ENCODE results near the gene CCNQ.

The CCNQ gene

DNA sequence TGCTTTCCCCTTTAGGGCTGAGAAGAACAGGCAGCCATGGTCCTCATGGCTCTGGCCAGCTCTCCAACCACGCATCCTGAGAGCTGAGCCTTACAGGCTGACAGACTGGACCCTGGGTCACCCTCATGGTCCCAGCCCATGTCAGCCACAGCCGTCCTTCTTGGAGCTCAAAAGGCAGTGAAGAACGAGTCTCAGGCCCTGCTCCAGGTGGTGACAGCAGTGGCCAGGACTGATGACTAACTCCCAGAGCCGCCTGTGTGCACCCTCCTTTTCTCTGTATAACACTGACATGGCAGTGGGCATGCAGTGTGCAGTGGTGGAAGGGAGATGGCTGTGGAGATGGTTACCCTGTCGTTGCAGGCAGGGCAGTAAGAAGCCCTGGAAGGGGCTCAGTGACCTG, 37.8 kb upstream of the CCNQ start:
- DNase-seq = no peak

DNA sequence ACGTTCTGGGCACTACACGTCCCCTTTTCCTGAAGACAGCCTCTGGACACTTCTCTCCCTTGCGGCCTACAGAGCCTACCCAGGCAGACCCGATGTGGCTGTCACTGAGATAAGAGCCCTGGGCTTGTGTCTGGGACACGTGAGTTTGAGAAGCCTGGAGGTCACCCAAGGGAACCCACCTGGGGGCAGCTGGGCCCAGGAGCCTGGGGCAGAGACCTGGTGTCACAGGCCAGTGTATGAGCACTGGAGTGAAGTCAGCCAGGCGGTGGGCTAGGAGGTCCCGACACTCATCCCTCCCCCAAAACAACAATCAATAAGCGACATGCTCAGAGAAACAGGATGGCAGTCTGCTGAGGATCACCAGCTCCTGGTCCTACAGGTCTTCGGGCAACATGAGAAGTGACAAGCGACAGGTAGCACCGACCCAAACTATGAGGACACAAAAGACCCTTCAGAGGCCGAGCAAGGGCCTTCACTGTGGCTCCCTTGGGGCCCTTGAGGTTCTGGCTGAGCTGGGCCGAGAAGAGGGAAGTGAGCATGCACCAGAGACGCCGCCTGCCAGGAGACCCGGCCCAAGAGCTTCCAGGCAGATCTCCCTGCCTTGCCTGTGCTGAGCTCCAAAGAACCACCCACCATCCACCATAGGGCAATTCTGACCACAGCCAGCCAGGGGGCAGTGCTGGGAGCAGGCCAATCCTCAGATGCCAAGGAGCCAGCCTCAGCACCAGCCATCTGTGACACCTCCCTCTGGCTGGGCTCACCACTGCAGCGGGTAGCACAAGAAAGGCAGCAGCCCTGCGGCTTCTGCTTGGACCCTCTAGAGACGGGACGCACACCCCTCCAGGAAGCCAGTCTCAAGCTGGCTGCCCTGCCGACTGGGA, 37.1 kb upstream of the CCNQ start:
- DNase-seq = no peak

DNA sequence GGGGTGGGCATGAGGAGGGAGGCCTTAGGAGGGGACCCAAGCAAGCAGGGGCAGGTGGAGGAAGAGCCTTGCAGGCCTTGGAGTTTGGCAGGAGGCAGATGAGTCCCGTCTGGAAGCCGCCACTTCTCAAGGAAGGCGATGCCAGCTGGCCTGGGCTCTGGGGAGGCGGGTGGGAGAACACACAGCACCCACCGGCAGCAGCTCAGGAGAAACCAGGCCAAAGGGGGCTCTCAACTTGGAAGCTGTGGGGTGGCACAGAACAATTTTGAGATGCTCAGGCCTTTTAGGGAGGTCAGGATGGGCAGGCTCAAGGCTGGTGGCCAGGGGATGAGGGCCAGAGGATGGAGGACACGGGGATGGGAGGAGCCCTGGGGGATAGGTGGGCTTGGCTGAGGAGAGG, 36.4 kb upstream of the CCNQ start:
- no peak for DNase-seq

DNA sequence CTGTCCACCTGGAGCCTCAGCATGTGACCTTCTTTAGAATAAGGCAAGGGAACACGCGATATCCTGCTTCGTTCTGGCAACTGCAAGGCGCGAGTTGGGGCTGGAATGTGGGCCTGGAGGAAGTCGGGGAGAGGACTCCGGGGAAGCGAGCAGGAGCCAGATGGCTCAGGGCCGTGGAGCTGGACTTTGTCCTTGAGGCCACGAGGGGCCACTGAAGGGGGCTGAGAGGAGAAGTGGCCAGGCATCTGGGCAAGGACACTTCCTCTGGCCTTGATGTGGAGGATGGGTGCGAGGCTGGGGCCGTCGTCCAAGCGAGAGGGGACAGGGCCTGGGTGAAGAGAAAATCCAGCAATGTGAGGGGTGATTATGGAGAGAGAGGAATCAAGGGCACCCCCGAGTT, 35.9 kb upstream of the CCNQ start:
- no peak for DNase-seq

DNA sequence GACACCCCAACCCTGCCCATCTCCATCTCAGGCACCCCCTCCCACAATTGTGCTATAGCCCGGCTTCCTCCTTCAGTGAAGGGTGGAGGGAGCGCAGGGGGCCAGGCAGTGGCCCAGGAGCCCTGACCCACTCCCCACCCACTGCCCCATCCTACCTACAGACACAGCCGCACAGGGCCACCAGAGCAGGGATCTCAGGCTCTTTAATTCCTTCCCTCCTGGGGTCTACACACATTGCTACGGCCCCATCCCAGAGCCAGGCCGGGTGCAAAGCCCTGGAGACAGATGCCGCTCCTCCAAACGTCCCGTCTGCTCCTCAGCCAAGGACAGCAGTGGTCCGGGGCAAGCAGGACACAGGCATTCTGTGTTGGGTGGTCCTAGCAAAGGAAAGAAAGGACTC, 35.3 kb upstream of the CCNQ start:
- no peak for DNase-seq

DNA sequence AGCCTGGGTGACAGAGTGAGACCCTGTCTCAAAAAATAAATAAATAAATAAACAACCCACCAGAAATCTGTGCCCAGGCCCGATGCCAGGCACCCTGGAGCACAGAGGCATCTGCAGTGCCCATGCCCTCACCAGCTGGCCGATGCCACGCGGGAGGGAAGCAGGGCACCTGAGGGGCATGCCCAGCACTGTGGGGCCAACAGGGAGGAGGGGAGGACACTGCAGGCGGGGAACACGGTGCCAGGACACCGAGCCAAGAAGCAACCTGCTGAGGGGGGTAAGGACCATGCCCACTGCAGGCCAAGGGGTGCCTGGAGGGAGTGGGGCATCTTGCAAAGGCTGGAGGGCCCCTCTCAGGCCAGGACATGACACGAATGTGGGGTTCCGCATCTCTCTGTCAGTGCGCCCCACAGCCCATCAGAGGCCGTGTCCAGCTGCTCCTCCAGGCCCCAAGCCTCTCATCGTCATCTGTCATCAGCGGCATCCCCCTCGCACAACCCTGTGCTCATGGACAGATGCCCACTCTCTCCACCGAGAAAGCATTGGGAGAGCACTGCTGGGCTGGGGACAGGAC, 34.8 kb upstream of the CCNQ start:
- no peak for DNase-seq

DNA sequence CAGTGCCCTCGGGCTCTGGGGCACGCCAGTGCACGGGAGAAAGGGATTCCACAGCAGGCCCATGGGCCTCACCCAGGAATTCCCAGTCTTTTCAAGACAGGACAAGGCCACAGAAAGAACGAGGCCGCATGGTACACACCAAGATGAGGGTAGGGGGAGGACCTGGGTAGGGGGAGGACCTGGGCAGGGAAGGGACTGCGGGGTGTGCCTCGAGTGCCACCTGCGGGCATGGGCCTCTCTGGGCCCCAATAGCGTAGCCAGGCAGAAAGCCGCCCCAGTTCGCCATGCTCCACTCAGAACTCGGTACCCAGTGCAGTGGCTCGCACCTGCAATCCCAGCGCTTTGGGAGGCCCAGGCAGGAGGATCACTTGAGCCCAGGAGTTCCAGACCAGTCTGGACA, 34.1 kb upstream of the CCNQ start:
- no peak for DNase-seq

DNA sequence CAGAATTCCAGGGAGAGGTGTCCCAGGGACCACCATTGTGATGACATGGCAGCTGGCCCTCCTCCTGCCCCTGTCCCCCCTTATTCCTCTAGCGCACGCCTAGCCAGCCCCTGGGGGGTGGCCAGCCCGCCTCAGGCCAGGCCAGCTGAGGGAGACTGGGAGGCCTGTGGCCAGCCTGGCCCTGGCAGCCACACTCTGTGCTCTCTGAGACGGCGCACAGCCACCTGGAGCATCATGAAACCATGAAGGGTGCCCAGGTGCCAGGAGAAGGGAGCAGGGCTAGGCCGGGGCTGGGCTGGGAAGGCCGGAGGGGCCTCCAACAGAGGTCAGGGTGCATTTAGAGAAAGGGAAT, 33.6 kb upstream of the CCNQ start:
- no peak for DNase-seq

DNA sequence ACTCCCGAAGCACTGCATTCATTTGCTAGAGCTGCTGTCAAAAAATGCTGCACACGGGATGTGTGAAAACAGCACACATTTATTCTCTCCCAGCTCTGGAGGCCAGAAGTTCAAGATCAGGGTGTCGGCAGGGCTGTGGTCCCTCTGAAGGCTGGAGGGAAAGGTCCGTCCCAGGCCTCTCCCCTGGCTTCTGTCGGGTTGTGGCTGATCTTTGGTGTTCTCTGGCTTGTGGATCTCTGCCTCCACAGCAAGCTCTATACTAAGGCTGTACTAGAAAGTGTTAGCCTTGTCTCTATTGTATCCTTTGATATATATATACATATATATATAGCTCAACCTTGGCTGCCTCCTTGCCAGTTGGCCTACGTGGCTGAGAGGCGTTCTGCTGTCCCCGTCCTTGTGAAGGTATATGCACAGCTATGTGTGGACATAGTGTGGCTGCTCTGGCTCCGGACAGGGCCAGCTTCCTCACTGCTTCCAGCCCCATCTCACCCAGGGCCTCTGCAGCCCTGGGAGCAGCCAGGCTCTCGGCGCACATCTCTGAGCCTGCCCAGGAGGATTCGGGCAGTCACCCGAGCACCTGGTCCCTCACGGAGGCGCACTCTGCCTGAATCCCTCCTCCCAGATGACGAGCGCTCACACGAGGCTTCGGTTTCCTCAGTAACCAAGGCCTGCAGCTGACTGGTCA, 33.1 kb upstream of the CCNQ start:
- no peak for DNase-seq

DNA sequence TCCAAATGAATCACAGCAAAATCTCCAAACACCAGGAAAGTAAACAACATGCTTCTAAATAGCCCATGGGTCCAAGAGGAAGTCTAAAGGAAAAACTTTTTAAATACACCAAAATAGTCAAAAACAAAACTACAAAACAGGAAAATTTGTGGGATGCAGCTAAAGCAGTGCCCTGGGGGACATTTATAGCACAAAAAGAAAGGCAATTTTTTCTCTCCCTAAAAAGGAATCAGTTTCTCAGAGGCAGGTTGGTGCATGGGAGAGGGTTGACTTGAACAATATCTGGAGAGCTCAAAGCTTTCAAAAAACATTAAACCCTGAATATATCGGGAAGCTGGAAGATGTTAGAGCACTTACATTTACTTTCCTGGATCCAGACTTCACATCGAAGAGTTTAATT, 32.4 kb upstream of the CCNQ start:
- DNase-seq = no peak

DNA sequence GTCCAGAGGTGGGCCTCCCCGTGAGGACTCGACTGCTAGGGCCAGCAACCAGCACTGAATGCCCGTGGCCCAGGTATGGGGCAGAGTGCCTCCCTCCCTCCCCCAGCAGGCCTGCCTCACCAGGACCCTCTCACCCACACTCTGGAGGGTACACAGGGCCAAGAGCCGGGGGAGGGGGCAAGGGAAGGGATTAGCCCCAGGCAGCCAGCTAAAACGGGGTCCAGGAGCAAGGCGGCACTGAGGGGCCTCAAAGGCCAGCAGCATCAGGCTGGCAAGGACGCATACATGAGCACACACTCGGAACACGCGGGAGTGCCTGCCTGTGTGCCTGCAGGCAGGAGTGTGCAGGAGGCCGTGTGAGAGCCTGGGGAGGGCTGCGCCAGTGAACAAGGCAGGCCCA, 29.7 kb upstream of the CCNQ start:
- DNase-seq = no peak

DNA sequence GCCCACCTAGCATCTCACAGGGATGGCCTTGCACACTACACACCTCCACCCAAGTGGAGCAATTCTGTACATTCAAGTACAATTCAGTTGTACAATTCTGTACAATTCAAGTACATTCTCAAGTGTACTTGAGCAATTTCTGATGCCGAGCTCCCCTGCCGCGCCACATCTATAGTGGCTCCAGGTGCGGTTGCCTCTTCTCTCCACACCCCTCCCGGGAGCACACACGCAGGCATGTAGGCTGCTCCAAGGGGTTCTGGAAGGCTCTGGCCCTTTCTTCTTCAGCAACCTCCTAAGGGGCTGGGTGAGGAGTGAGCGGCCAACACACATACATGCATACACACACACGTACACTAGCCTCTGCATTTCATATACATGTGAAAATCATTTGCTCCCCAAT, 29.2 kb upstream of the CCNQ start:
- no peak for DNase-seq

DNA sequence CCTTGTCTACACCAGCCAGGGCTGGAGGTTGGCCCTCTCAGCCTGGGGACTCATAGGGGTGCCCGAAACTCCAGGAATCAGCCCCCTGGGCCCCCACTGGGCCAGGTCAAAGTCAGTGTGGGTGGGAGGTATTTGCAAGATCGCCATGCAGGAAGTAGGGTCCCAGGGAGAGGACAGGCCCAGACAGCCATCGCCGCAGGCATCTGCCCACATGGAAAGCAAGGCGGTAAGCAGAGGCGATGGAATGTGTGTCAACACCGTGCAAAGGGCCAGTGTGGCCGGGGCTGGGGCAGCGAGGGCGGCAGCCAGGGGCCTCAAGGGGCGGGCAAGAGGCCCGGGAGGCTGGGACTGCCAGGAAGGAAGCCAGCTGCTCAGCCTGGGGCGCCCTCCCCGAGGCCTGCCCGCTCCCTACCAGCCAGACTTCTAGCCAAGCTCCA, 28.8 kb upstream of the CCNQ start:
- DNase-seq = no peak

DNA sequence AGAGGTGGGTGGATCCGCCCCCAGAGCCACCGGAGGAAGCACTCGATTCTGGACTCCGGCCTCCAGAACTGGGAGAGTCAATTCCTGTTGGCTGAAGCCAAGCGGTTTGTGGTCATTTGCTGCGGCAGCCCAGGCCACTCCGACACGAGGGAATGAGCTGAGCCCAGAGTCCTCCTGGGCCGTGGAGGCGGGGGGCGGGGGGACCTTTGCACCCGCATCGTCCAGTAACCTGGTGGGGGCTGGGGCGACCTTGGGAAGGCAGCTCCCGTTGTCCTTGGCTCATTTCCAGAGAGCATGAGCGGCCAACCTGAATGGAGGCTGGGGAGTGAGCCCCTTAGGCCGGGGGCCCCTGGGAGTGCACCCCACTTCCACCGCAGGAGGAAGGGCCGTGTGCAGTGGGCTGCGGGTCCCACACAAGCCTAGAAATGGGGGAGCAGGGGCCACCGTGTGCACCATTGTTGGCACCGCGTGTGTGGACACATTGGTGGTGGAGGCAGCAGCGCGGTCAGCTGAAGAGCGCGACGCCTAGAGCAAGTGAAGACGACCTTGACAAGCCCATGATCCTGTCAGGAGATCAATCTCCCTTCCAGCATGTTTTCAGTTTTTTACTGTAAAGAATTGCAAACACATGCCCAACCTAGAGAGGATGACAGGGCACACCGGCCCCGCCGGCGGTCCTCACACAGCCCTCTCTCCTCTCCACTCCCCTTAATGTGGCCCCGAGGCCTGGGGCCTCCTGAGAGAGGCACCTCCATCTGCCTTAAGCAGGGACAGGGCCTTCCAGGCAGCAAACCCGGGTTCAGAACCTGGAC, 28.1 kb upstream of the CCNQ start:
- no peak for DNase-seq

DNA sequence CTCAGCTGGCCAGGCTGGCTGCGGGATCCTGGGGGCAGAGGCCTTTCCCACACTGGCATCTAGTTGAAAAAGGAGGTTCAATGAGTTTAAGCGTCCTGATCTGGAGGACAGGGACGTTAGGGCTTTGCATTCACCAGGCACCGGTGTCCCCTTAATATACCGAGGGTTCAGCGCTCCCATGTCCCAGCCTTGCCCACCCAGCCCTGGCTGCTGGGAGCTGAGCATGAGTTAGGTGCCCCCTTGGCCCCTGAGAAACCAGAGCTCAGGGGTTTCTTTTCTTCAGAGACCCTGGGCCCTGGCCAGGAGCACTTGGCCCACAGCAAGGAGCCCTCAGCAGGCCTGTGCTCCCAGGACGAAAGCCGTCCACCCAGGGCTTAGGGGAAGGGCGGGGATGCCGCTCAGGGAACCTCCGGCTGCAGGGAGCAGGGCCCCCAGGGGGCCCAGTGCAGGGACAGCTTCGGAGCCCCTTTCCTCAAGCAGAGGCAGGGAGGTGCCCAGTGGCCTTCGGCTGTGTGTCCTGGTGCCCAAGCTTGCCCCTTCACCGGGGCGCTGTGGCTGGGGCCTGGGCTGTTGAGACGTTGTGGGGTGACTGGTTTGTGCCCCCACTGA, 27.2 kb upstream of the CCNQ start:
- DNase-seq = no peak

DNA sequence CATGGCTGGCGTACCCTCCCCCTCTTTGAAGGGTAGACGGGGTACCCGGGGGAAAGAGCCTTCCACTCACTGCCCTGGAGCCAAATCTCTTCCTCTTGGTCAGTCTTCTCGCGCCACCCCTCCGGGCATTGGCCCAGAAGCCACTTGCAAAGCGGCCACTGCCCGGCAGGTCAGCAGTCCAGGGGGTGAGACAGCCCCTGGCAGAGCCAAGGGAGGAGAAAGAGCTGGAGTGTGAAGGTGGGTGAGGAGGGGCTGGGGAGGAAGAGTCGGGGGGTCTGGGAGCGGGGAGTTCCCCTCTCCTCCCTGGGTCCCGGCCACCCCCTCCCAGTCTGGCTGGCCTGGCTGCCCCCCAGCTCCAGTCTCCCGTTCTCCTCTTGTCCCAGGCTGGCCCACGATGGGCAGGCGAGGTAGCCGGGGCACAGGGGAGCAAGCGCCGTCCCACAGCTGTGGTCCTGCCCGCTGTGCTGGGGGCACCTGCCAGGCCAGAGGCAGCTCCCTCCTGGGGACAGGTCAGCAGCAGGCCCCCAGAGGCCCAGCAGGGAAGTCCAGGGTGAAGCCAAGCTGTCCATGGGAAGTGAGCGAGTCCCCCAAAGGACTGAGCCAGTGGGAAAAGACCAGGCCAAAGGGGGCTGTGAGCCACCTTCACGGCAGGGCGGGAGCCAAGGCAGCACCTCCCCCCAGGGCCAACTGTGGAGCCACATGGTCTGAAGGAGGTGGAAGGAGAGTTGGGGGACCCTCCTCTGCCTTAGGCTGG, 26.5 kb upstream of the CCNQ start:
- no peak for DNase-seq

DNA sequence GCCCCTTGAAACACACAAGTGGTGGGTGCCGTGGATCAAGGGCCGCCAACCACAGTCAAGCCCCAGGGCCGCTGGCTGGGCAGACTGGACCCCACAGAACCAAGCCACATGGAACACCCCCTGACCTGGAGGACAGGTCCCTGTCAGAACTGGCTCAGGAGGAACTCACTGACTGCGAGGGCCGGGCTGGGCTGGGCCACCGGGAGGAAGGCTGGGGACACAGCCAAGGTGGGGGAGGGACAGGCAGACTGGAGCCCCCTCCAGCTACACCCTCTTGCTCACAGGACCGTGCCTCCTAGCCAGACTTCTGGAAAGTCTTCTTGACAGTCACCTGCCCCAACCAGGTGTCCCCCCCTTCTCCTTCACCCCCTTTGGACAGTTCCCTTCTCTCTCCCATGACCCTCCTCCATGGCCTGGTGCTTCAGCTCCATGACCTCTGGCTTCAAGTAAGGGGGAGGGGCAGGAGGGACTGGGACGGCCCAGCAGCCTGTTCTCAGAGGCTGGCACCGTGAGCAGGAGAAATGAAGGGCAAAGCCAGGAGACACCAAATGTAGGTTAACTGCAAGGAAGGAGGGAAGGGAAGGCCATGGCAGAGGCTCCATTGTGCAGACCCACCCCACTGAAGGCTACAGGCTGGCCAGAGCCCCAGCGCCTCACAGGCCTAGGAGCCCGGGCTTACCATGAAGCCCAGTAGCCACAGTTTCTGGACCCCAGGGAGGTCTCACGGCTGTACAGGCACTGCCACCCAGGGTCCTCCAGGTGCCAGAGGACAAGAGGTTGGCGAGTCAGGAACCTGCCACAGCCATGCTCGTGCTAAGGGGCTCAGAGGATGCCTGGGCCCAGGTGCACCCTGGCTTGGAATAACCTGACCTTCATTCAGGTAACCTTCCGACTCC, 25.5 kb upstream of the CCNQ start:
- no peak for DNase-seq

DNA sequence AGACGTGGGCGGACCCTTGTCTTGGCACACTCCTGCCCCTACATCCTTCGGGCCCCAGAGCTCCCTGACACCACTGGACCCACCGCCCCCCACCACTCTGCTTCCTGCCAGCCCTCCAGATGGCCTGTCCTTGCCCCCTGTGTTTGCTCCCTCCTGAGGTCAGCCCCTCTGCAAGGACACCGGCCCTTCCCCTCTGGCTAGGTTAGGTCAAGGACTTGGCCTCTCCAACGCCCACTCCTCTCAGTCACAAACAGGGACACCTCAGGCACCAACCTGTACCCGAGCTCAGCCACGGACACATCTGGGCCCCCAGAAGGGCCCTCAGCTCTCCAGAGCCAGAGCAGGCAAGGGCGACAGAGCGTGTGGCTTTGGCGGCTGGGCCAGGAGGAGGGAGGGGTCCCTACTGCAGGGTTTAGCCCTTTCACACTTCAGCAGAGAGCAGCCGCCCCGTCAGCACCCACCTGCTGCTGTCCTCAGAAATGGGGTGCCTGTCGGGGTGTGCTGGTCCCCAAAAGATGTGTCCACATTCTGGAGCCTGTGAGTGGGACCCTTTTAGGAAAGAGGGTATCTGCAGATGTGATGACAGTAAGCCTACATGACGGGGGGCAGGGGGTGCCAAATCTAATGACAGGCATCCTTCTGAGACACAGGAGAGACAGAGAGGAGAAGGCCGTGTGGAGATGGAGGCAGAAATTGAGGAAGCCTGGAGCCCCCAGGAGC, 24.5 kb upstream of the CCNQ start:
- DNase-seq = no peak

DNA sequence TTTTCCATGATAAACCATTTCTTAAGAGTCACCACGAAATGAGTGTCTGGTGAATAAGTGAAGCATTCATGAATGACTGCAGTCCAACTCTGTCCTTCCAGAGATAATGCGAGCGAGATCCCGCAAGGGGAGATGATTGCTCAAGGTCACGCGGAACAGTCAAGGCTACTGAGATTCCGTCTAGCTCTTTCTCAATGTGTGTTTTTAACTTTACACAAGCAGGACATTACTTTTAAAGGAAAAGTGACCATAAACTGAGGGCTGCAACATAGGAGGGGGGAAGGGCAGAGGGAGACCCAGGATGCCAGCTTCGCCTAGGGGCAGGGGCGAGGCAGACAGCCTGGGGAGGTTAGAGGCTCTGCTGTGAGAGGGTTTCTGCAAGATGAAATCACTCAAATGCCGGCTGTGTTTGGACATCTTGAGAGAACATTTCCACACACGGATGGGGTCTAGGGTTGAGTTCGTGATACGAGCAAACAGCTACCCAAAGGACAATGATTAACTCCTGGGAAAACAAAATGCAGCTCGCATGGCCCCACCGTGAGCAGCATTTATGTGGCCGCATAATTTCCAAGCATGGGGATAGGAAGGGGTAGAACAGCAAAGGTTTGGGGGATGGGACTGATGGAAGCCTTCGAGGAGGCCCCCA, 23.8 kb upstream of the CCNQ start:
- no peak for DNase-seq

Data from NCI-H1436 (cell line).